GM23338 (cell line): ENCODE measurements around the gene SLC45A3.

ENCODE experiments used
- CTCF ChIP-seq, 2 experiments: fragments of 200-600 bp in 1 of 2; sonication (generic) in 1 of 2; conservative IDR thresholded peaks; 2 replicates each; pipeline versions ENCODE4 v1.5.1 to v1.6.1; 2016 to 2017; ENCODE audit warnings: antibody characterized with exemption in 2 of 2, low read depth in 2 of 2, mild to moderate bottlenecking in 2 of 2, moderate library complexity in 1 of 2
- ETS1 ChIP-seq: IDR thresholded peaks from 2 replicates; pipeline ENCODE4 v1.6.1; 2016; ENCODE audit warnings: antibody characterized with exemption
- EZH2 ChIP-seq: fragments of 200-600 bp; sonication (generic); IDR thresholded peaks from one replicate; pipeline ENCODE4 v1.8.0; 2017; ENCODE audit warnings: antibody characterized with exemption, mild to moderate bottlenecking, low read depth; ENCODE audit not compliant: unreplicated experiment
- POLR2AphosphoS5 ChIP-seq: IDR thresholded peaks from 2 replicates; pipeline ENCODE4 v1.6.1; 2016; ENCODE audit warnings: antibody characterized with exemption, low read depth

- no peak for TF ChIP-seq CTCF (conservative IDR thresholded peaks at IDR 0.05; ENCODE audit: low read depth in 2 of 2)
- TF ChIP-seq POLR2AphosphoS5: no peak
- TF ChIP-seq EZH2: no peak
- no peak for TF ChIP-seq ETS1
These were observed 12.1 kb upstream of the SLC45A3 start for GRCh38 chr1:205692423-205692822.
